LNCAP (cell line): ENCODE data around the gene PNKP.

Experiments
- CTCF ChIP-seq: fragments of 450-650 bp; IDR thresholded peaks from 2 replicates; pipeline ENCODE4 v1.5.1; 2017; ENCODE audit warnings: mild to moderate bottlenecking

The PNKP gene

DNA sequence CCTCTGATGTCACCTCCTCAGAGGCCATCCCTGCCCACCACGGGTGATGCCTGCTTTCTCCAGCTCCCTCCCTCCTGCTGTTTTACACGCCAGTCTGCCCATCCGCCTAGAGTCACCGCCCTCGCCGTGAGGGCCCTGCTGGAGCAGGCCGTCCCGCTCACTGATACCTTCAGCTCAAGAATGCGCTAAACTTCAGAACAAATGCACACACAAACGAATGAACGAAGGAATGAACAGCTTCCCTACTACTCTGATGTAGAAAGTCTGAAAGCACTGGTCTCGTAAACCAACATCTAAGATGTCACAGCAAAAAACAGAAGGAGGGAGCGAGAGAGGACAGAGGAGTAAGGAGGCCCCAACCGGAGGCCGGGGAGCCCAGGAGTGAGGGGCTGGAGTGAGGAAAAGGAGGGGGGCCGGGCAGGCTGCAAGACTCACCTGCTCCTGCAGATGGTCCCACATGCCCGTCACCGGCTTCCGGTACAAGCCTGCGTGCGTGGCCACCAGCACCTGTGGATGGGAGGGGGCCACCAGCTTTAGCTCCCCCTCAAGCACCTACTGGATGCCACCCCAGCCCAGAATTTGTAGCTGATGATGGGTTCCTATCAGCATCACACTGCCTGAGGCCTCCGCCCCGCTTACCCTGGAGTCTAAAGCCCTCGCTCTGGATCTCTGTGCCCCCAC is 4.0 kb downstream of the PNKP start:
- no peak for TF ChIP-seq CTCF

- peak; percentile 45 for TF ChIP-seq CTCF
These were observed 4.8 kb downstream of the PNKP start for GRCh38 chr19:49862391-49863253.

DNA sequence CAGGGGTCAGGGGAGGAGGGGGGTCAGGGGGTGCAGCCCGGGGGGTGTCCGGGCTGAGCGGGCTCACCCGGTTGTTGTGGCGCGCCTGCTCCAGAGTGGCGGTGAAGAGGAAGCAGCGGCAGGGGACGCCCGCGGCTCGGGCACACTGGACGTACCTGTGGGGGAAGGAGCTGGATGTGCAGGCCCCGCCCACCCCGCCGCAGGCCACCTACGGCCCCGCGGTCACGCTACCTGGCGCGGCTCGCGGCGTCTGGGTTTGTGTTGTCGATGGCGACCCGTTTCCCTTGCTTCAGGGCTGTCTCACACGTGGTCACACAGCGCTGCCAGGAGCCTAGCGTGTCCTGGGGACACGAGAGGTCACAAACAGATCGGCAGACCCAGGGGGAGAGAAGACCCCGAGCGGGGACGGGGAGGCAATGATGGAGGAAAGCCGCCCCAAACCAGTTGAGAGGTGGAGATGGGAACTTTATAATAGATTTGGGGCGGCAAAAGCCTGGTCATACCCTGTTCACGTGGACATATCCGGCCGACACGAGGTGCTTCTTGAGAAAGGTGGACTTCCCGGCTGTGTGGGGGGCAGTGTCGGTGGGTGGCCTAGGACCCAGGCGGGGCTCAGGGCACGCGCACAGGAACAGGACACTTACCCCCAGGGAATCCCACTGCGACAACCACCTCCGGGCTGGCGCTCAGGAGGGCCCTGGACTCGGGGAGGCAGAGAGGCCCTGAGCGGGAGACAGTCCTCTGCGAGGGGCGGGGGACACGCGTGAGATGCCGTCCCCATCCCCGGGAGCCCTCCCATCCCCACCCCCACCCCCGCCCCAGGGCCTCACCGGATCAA is 5.6 kb downstream of the PNKP start:
- TF ChIP-seq CTCF, result no peak

DNA sequence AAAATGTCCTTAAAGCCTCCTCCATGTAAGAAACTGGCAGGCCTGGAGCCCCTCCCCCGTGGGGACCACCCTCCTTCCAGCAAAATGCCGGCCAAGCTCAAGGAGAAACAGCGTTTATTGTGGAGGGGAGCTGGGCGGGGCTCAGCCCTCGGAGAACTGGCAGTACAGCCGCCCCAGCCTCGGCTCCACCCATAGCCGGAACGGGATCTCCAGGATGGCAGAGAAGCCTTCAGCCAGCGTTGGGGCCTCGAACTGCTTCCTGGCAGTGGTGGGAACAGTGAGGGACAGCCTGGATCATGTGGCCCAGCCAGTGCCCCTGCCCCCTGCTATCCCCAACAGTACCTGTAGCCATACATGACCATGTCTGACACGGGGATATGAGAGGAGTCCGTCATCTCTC is 6.3 kb downstream of the PNKP start:
- no peak for TF ChIP-seq CTCF

DNA sequence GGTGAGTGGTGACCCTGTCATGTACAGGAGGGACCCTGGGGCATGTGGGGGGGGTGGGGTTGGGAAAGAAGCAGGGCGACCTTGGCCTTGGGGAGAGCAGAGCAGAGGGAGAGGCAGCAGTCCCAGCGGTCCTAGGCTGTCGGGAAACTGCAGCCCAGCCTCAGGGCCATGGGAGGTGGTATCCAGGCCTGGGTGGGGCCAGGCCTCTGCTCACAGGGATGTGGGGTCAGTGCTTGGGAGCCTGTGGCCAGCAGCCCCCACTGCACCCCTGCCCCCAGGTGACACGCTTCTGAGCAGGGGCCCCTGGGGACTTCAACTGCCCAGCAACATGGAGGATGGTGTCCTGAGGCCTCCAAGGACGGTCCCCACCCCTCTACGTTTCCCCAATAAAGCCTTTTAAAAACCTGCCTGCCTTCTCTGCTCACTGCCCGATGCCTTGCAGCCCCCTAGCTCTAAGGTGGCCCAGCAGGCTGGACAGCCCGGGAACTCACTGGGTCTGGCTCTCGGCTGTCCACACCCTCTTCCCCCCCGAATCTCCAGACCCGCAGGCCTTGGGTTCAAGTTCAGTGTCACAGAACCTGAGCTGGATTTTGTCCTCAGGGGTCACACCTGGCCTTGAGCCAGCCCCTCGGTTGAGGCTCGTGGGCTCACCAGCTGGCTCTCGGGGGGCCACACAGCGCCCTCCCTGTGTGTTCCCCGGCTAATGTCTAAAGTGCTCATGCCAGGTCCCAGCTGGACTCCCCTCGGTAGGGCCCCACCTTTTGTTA is 6.9 kb downstream of the PNKP start:
- no peak for TF ChIP-seq CTCF

DNA sequence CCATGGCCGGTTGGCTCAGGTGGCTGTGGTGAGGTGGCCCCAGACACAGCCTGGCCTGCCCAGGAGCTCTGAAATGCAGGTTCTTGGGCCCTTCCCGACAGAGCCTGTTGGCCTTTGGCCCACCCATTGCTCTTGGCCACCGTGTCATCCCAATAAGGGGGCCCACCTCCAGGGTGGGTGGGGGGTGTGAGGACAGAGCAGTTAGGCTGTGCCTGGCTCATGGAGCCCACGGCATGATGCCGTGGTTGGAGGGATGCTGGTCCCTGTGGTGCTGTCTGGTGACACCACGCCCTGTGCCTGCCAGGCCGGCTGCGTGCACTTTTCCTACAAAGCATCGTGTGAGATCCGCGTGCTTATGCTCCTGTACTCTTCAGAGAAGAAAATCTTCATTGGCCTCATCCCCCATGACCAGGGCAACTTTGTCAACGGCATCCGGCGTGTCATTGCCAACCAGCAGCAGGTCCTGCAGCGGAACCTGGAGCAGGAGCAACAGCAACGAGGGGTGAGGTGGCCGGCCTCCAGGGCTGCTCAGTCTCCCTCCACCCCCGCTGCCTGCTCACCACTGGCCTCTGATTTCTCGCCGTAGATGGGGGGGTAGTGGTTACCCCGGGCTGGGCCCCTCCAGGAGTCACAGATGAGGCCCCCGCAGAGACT is 7.6 kb downstream of the PNKP start:
- no peak for TF ChIP-seq CTCF
